H1 (cell line): ENCODE results near the gene ARHGEF40. TPM values are rescaled to one million over a fixed set of nuclear protein-coding genes. Genes with fewer than 3 reads are reported as not detected.

Experiments used
- ASH2L ChIP-seq: fragments of 200-600, 300-600 bp; sonication (generic); IDR thresholded peaks from one replicate; pipeline ENCODE4 v1.7.1; 2017; ENCODE audit warnings: low read length
- CBX5 ChIP-seq: fragments of 300-800, 300-1000 bp; sonication (generic); IDR thresholded peaks from 2 replicates; pipeline ENCODE4 v1.7.1; 2016; ENCODE audit warnings: antibody characterized with exemption, low read length, low read depth
- CBX8 ChIP-seq: fragments of 300-800, 300-1000 bp; sonication (generic); IDR thresholded peaks from 2 replicates; pipeline ENCODE4 v1.7.1; 2016; ENCODE audit warnings: low read depth, low read length, borderline replicate concordance
- CHD1 ChIP-seq: IDR thresholded peaks from 2 replicates; pipeline ENCODE4 v1.6.1; 2012; ENCODE audit warnings: low read depth, low read length, improper control_type of control experiment
- CHD2 ChIP-seq: IDR thresholded peaks from 2 replicates; pipeline ENCODE4 v1.6.1; 2012; ENCODE audit warnings: low read length, improper control_type of control experiment
- EGR1 ChIP-seq: IDR thresholded peaks from 2 replicates; pipeline ENCODE4 v1.6.1; 2011; ENCODE audit warnings: low read depth, low read length, borderline replicate concordance
- EP300 ChIP-seq, 2 experiments: IDR thresholded peaks; 1 replicate in 1 of 2; 2 replicates in 1 of 2; pipeline ENCODE4 v1.6.1; 2011 to 2012; ENCODE audit warnings: low read depth in 2 of 2, low read length in 2 of 2, mild to moderate bottlenecking in 2 of 2, borderline replicate concordance in 1 of 2, inconsistent platforms in 1 of 2, moderate library complexity in 1 of 2
- EZH2 ChIP-seq: fragments of 200-600 bp; sonication (generic); IDR thresholded peaks from 2 replicates; pipeline ENCODE4 v1.7.1; 2012; ENCODE audit warnings: low read depth, mild to moderate bottlenecking, moderate library complexity, low read length, inconsistent platforms; ENCODE audit not compliant: severe bottlenecking
- GABPA ChIP-seq: IDR thresholded peaks from 2 replicates; pipeline ENCODE4 v1.6.1; 2011; ENCODE audit warnings: mild to moderate bottlenecking, low read length, moderate library complexity, borderline replicate concordance; ENCODE audit not compliant: insufficient read depth
- GTF2F1 ChIP-seq: IDR thresholded peaks from 2 replicates; pipeline ENCODE4 v1.6.1; 2012; ENCODE audit warnings: low read depth, low read length, improper control_type of control experiment, borderline replicate concordance
- HDAC2 ChIP-seq, 2 experiments: fragments of 300-600 bp in 1 of 2; sonication (generic) in 1 of 2; IDR thresholded peaks; 2 replicates each; pipeline ENCODE4 v1.6.1; 2011 to 2012; ENCODE audit warnings: low read depth in 2 of 2, low read length in 2 of 2, mild to moderate bottlenecking in 2 of 2, moderate library complexity in 2 of 2, borderline replicate concordance in 1 of 2, inconsistent platforms in 1 of 2
- KDM4A ChIP-seq: IDR thresholded peaks from one replicate; pipeline ENCODE4 v1.7.1; 2012; ENCODE audit warnings: low read depth, mild to moderate bottlenecking, moderate library complexity, low read length, inconsistent platforms; ENCODE audit not compliant: severe bottlenecking
- RAD21 ChIP-seq, 2 experiments: IDR thresholded peaks in 1 of 2; conservative IDR thresholded peaks in 1 of 2; 2 replicates each; pipeline ENCODE4 v1.6.1; 2011; ENCODE audit warnings: low read depth in 2 of 2, low read length in 2 of 2, improper control_type of control experiment in 1 of 2, inconsistent platforms in 1 of 2, mild to moderate bottlenecking in 1 of 2, moderate library complexity in 1 of 2
- SAP30 ChIP-seq: fragments of 300-600 bp; sonication (generic); IDR thresholded peaks from 2 replicates; pipeline ENCODE4 v1.7.1; 2012; ENCODE audit warnings: low read length, moderate library complexity, mild to moderate bottlenecking, inconsistent platforms; ENCODE audit not compliant: insufficient read depth, insufficient replicate concordance
- SIN3A ChIP-seq, 2 experiments: IDR thresholded peaks in 1 of 2; conservative IDR thresholded peaks in 1 of 2; 2 replicates each; pipeline ENCODE4 v1.6.1; 2011 to 2012; ENCODE audit warnings: low read length in 2 of 2, improper control_type of control experiment in 1 of 2, low read depth in 1 of 2, mild to moderate bottlenecking in 1 of 2
- SIX5 ChIP-seq: IDR thresholded peaks from 2 replicates; pipeline ENCODE4 v1.6.1; 2011; ENCODE audit warnings: mild to moderate bottlenecking, low read depth, low read length
- SP1 ChIP-seq: IDR thresholded peaks from 2 replicates; pipeline ENCODE4 v1.6.1; 2011; ENCODE audit warnings: low read depth, low read length
- TBP ChIP-seq: IDR thresholded peaks from 2 replicates; pipeline ENCODE4 v1.6.1; 2011; ENCODE audit warnings: low read depth, low read length, improper control_type of control experiment
- YY1 ChIP-seq: IDR thresholded peaks from 2 replicates; pipeline ENCODE4 v1.6.1; 2011; ENCODE audit warnings: low read depth, mild to moderate bottlenecking, low read length
- ZNF274 ChIP-seq: IDR thresholded peaks from 2 replicates; pipeline ENCODE4 v1.7.0; 2012; ENCODE audit warnings: low read length, borderline replicate concordance; ENCODE audit errors: extremely low read depth
- polyA plus RNA-seq, 7 experiments: library from polyadenylated mRNA; depleted of rRNA in 3 of 7; stranded (reverse) in 5 of 7; unstranded in 2 of 7; fragments of >200 nt in 5 of 7; fragments of 200-250 nt in 2 of 7; gene quantifications; 1 replicate in 5 of 7; 2 replicates in 1 of 7; 4 replicates in 1 of 7; pipeline versions ENCODE4 v1.2.1 to v1.2.3, GENCODE V29; 2011 to 2013; ENCODE audit warnings: missing spikeins in 2 of 7, mixed read lengths in 2 of 7
- total RNA-seq: library from RNA; stranded (reverse); fragmentation: NEBNext Ultra II Directional; extraction: Animal tissue kit (Norgen Biotek cat#: 25700); gene quantifications from 2 replicates; pipeline ENCODE4 v1.2.1, GENCODE V29; 2021
- TF ChIP-seq, protein P1 (sequence below): IDR thresholded peaks from 2 replicates; pipeline ENCODE4 v1.6.1; 2012; ENCODE audit warnings: low read length, inconsistent platforms
- TF ChIP-seq, protein P2 (sequence below): IDR thresholded peaks from 2 replicates; pipeline ENCODE4 v1.6.1; 2012; ENCODE audit warnings: inconsistent platforms

Gene ARHGEF40
- total and polyA plus RNA-seq, 2 of the 8 experiments (the other 6 are each of a cell fraction or from before 2014, with no cell fraction given): 53.1 to 101 TPM

GRCh38 chr14:21070610-21071224 lies 613 bp downstream of the ARHGEF40 start (continued):
- TF ChIP-seq EZH2 (no peak), SIX5 (no peak), EGR1 (no peak), GTF2F1 (no peak), CBX8 (no peak), YY1 (peak; percentile 42; the same call in 1 of the 2 replicates), SIN3A (conservative IDR thresholded peaks at IDR 0.05 in 1 of 2, IDR thresholded peaks at IDR 0.05 in 1 of 2; ENCODE audit: low read depth in 1 of 2, low read length in 2 of 2) (no peak), TBP (peak; percentile 30; the same call in 1 of the 2 replicates), SP1 (no peak), HDAC2 (IDR thresholded peaks at IDR 0.05; ENCODE audit: borderline replicate concordance in 1 of 2, low read depth in 2 of 2, low read length in 2 of 2) (0 out of 4 replicates have a peak, but pooled peaks of 1 of the 2 experiments have one; percentile 31), ZNF274 (no peak), SAP30 (peak; percentile 66), KDM4A (peak; percentile 46), CHD1 (no peak), RAD21 (IDR thresholded peaks at IDR 0.05 in 1 of 2, conservative IDR thresholded peaks at IDR 0.05 in 1 of 2; ENCODE audit: low read depth in 2 of 2, low read length in 2 of 2) (no peak; a peak in 1 of 4 replicates), CHD2 (no peak), ASH2L (peak; percentile 74), GABPA (no peak), CBX5 (no peak), EP300 (IDR thresholded peaks at IDR 0.05; ENCODE audit: borderline replicate concordance in 1 of 2, low read depth in 2 of 2, low read length in 2 of 2) (no peak)
- TF ChIP-seq, protein P1, sequence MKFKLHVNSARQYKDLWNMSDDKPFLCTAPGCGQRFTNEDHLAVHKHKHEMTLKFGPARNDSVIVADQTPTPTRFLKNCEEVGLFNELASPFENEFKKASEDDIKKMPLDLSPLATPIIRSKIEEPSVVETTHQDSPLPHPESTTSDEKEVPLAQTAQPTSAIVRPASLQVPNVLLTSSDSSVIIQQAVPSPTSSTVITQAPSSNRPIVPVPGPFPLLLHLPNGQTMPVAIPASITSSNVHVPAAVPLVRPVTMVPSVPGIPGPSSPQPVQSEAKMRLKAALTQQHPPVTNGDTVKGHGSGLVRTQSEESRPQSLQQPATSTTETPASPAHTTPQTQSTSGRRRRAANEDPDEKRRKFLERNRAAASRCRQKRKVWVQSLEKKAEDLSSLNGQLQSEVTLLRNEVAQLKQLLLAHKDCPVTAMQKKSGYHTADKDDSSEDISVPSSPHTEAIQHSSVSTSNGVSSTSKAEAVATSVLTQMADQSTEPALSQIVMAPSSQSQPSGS: no peak
- TF ChIP-seq, protein P2, sequence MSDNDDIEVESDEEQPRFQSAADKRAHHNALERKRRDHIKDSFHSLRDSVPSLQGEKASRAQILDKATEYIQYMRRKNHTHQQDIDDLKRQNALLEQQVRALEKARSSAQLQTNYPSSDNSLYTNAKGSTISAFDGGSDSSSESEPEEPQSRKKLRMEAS: no peak
